ENCODE results near the gene DGKZ.

The DGKZ gene

GRCh38 chr11:46347637-46348311, 511 bp downstream of the DGKZ start:
- Histone ChIP-seq H3K4me2 (ENCODE audit: low read length) (peak overlapping the region; percentile 81), H3K9ac (no peak overlapping the region), H3K27ac (no peak overlapping the region), H2AFZ (peak overlapping the region; percentile 58), H3K36me3 (ENCODE audit: control insufficient read depth, insufficient read depth, low read length) (no peaks in the 10 kb centered on the region), H3K4me3 (ENCODE audit: low read depth, low read length) (peak overlapping the region; percentile 49), H3K79me2 (peaks cover 21% of the 10 kb centered on the region), H3K9me3 (ENCODE audit: control insufficient read depth, low read length) (no peaks in the 10 kb centered on the region), H3K4me1 (peaks cover 3% of the 10 kb centered on the region), H3K27me3 (ENCODE audit: control insufficient read depth, insufficient read depth, low read length) (no peaks in the 10 kb centered on the region)
- TF ChIP-seq CTCF (IDR thresholded peaks at IDR 0.05) = no peak

GRCh38 chr11:46348566-46349401, 1.5 kb downstream of the DGKZ start:
- Histone ChIP-seq H3K4me3 (ENCODE audit: low read depth, low read length) (no peak overlapping the region), H3K27ac (no peak overlapping the region), H3K4me1 (peaks cover 3% of the 10 kb centered on the region), H3K36me3 (ENCODE audit: control insufficient read depth, insufficient read depth, low read length) (no peaks in the 10 kb centered on the region), H2AFZ (no peak overlapping the region), H3K4me2 (ENCODE audit: low read length) (peak overlapping the region; percentile 81), H3K9me3 (ENCODE audit: control insufficient read depth, low read length) (no peaks in the 10 kb centered on the region), H3K27me3 (ENCODE audit: control insufficient read depth, insufficient read depth, low read length) (no peaks in the 10 kb centered on the region), H3K79me2 (peaks cover 22% of the 10 kb centered on the region), H3K9ac (no peak overlapping the region)
- TF ChIP-seq CTCF (IDR thresholded peaks at IDR 0.05) = no peak

GRCh38 chr11:46350695-46351094, 3.4 kb downstream of the DGKZ start:
- Histone ChIP-seq H3K9me3 (ENCODE audit: control insufficient read depth, low read length) (no peaks in the 10 kb centered on the region), H2AFZ (no peak overlapping the region), H3K4me3 (ENCODE audit: low read depth, low read length) (no peak overlapping the region), H3K79me2 (peaks cover 22% of the 10 kb centered on the region), H3K27ac (no peak overlapping the region), H3K36me3 (ENCODE audit: control insufficient read depth, insufficient read depth, low read length) (no peaks in the 10 kb centered on the region), H3K4me2 (ENCODE audit: low read length) (no peak overlapping the region), H3K27me3 (ENCODE audit: control insufficient read depth, insufficient read depth, low read length) (no peaks in the 10 kb centered on the region), H3K9ac (no peak overlapping the region), H3K4me1 (peaks cover 3% of the 10 kb centered on the region)
- no peak for TF ChIP-seq CTCF (IDR thresholded peaks at IDR 0.05)

- Histone ChIP-seq H2AFZ (no peak overlapping the region), H3K27me3 (ENCODE audit: control insufficient read depth, insufficient read depth, low read length) (no peaks in the 10 kb centered on the region), H3K4me1 (peaks cover 3% of the 10 kb centered on the region), H3K79me2 (peaks cover 22% of the 10 kb centered on the region), H3K4me2 (ENCODE audit: low read length) (no peak overlapping the region), H3K27ac (no peak overlapping the region), H3K4me3 (ENCODE audit: low read depth, low read length) (no peak overlapping the region), H3K9ac (no peak overlapping the region), H3K9me3 (ENCODE audit: control insufficient read depth, low read length) (no peaks in the 10 kb centered on the region), H3K36me3 (ENCODE audit: control insufficient read depth, insufficient read depth, low read length) (no peaks in the 10 kb centered on the region)
- TF ChIP-seq CTCF (IDR thresholded peaks at IDR 0.05) = no peak
Measured at GRCh38 chr11:46351148-46351547, 3.9 kb downstream of the DGKZ start.

Measured in parathyroid adenoma (tissue), 2 donors.